GM12873 (cell line): ENCODE data around the gene PIPOX.

Source experiments
- TF ChIP-seq, protein P1 (sequence below): IDR thresholded peaks from 2 replicates; pipeline ENCODE4 v1.5.1; 2012; ENCODE audit warnings: low read depth, mild to moderate bottlenecking, moderate library complexity, low read length, control low read depth; ENCODE audit not compliant: insufficient read depth; ENCODE audit errors: missing control alignments

The PIPOX gene

DNA sequence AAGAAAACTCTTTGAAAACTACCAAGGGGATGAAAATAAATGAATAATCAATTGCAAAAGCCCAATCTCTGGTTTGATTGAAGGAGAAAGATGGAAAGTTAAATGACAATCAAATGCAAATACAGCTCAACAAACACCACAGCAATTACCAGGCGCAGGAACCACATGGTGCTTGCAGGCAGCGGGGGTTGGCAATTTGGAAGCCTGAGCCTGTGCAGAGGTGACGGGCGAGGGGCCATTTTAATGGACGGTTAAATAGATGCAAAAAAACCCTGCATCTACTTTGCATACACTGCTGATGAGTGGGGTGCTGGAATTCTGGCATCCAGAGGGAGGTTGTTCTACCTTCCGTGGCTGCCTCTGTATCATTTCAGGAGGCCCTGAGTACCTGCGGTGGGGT lies 32.4 kb upstream of the PIPOX start:
- TF ChIP-seq, protein P1, sequence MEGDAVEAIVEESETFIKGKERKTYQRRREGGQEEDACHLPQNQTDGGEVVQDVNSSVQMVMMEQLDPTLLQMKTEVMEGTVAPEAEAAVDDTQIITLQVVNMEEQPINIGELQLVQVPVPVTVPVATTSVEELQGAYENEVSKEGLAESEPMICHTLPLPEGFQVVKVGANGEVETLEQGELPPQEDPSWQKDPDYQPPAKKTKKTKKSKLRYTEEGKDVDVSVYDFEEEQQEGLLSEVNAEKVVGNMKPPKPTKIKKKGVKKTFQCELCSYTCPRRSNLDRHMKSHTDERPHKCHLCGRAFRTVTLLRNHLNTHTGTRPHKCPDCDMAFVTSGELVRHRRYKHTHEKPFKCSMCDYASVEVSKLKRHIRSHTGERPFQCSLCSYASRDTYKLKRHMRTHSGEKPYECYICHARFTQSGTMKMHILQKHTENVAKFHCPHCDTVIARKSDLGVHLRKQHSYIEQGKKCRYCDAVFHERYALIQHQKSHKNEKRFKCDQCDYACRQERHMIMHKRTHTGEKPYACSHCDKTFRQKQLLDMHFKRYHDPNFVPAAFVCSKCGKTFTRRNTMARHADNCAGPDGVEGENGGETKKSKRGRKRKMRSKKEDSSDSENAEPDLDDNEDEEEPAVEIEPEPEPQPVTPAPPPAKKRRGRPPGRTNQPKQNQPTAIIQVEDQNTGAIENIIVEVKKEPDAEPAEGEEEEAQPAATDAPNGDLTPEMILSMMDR: no peak

DNA sequence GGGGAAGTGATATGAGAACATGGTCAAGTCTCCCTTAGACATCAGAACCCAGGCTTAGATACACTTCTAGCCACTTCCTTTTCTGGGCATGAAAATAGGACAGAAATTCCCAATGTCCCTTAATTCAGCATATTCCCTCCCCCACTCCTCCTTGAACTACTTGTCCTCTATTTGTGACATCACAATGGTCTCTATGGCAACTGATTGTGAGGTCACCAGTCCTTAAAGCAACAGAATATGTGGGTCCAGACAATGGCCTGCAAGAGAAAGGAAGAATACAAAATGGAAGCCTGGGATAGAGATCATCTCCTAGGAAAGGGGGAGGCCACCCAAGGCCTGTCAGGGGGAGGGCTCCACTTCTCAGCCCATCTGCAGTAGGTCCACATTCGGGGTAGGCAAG lies 30.4 kb upstream of the PIPOX start:
- TF ChIP-seq, protein P1: no peak

DNA sequence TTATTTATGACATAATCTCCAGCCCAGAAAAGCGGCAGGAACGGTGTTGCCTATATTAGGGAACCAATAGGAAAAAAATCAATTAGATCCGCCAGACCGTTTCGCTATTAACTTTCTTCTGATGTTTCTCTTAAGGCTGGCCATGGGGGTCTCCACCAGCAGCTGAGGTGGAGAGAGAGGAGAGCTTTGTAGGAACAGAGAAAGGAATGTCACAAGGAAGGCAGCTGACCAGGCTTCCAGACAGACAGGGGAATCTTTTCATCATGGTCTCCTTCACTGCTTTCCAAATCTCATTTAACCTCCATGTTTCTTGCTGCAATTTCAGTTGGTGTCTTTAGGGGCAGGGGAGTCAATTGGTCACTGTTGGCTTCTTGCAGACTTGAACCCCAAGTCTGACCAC lies 28.2 kb upstream of the PIPOX start:
- TF ChIP-seq, protein P1: no peak

DNA sequence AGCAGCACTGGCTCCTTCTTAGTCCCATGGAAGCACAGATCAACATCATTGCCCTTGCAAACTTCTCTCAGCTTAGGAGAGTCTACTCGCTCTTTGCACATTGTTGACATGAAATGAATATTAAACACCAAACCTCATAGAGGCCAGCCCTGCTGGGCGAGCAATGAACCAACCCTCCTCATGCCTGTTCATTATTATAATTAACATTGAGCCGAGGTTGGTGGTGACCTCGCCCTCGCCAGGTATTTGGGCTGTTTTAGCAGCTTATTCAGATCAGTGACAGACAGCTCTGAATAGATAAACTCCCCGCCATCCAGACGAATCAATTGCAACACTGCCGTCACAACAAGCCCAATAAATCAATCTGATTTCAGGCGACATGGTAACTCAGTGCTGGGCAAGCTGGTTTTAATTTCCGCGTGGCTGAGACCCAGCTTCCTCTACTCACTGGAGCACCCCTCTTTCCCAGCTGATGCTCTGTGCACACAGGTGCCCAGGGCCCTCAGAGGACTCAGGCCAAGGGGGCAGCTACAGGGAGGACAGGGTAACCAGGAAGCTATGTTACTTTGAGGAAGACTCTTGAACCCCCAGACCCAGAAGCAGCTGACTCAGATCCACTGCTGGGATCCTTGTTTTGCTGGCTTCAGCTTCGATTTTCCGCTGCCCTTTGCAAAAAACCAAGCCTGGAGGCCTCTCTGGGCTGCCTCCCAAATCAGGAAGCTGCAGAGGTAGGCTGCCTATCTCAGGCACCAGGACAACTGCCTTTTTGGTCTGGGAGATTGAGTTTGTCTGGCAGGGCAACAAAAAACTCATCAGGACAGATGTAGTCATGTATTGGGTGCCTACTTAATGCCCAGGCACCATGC lies 26.4 kb upstream of the PIPOX start:
- TF ChIP-seq, protein P1: no peak

DNA sequence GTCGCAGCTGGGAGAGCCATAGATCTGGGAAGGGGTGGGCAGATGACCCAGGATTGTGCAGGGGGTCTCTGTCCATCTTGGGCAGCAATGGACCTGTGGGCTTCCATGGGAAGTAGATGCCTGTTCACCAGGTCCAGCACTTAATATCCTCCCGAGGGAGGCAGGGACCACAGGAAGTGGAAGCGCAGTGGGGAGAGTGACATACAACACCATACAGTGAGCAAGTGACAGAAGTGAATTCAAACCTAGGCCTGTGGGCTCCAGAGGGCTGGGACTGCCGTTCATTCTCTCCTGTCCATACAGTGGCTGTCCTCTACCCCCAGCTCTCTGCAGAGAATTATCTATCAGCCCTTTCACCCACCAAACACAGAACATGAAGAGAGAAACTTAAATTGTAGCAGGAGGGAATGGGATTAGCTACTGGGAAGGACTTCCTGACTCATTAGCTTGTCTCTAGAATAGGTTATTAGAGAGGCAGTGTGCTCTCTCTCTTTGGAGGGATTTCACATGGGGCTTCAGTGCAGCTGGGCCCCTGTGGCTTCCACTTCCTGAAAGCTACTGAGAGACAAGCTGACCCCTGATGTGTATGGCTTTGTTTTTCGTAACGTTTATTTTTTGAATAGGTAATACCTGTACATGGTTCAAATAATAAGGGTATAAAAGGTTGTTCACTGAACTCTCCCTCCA lies 24.0 kb upstream of the PIPOX start:
- TF ChIP-seq, protein P1: no peak

DNA sequence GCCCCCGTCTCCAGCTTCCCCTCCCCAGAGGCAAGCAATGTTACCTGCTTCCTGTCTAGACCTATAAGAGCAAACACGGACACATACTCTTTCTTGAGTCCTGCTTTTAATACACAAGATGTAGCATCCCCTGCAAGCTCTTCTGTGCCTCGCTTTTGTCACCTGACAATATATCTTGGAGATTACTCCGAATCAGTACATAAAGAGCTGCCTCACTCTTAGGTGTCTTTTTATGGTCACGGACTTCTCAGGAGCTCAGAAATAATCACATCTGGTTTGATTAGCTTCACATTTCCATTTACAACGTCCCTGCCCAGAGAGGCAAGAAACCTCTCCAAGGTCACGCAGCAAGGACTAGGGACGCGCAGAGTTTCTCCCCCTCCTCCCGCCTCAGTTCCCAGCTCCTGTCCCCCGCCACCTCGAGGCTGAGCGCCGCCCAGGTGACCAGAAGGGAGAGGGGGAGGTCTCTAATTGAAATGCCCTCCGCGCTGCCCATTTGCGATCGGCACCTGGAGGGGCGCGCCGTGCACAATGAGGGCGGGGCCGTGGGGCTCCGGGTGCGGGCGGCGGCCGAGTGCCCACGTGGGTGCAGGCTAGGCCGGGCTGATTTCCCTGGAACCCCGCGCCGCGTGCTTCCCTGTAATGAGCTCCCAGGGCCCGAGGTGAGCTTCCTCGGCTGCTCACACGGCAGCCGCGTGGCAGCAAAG lies 23.3 kb upstream of the PIPOX start:
- TF ChIP-seq, protein P1: no peak

DNA sequence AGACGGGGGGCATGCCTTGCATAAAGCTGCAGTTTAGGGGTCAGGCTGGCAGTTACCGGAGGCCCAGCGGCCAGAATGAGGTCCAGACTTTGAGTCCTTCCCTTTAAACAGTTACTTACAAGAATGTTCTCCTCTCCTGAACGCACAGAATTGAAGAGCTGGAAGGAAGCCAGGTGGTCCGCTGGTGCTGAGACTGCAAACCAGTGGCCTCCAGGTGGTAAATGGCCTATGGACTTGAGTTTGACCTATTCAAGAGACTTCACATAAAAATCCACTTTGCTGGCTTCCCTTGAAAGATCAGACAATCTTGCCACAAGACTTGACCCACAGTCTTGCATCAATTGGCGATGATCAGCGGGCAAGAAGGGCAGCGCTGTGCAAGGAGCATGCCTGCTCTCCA lies 22.4 kb upstream of the PIPOX start:
- TF ChIP-seq, protein P1: no peak
